NCI-H526 (cell line): ENCODE measurements around the gene ZNF366.

Experiments
- DNase-seq, 2 experiments: peaks; one replicate each; lab custom pipeline; 2025; lab: John Stamatoyannopoulos, UW

ZNF366 gene

GRCh38 chr5:72402959-72403628, 104.1 kb downstream of the ZNF366 start:
- DNase-seq, result peak in 1 of 2 experiments; percentile 6

GRCh38 chr5:72402381-72402890, 104.8 kb downstream of the ZNF366 start:
- no peak for DNase-seq

GRCh38 chr5:72400950-72401349, 106.3 kb downstream of the ZNF366 start:
- DNase-seq, result no peak

GRCh38 chr5:72397836-72398235, 109.4 kb downstream of the ZNF366 start:
- no peak for DNase-seq

- DNase-seq, result no peak
Measured at GRCh38 chr5:72394688-72395087, 112.5 kb downstream of the ZNF366 start.

GRCh38 chr5:72393052-72393451, 114.2 kb downstream of the ZNF366 start:
- no peak for DNase-seq
